Tibial artery (tissue), 4 donors: ENCODE data around the gene CATSPERE.

ENCODE experiments used
- DNase-seq, 2 donors: peaks; one replicate each; pipeline ENCODE4 v3.0.0-alpha.2; 2019
- H3K27ac ChIP-seq, 2 donors: fragments of 200-600 bp; sonication (generic) in 1 of 2; 1 replicate in 1 of 2; 2 replicates in 1 of 2; pipeline ENCODE4 v1.5.1; 2018 to 2019; ENCODE audit warnings: mild to moderate bottlenecking in 1 of 2
- H3K27me3 ChIP-seq, 2 donors: fragments of 200-600 bp; sonication (generic) in 1 of 2; one replicate each; pipeline versions ENCODE4 v1.5.1 to v1.6.0; 2016 to 2019
- H3K36me3 ChIP-seq, 3 donors: fragments of 200-600 bp; sonication (generic) in 2 of 3; one replicate each; pipeline ENCODE4 v1.5.1; 2016 to 2019; ENCODE audit warnings: mild to moderate bottlenecking in 2 of 3
- H3K4me1 ChIP-seq, 4 donors: fragments of 200-600 bp; sonication (generic) in 2 of 4; 1 replicate in 3 of 4; 2 replicates in 1 of 4; pipeline ENCODE4 v1.5.1; 2016 to 2019
- H3K4me3 ChIP-seq, 2 donors: fragments of 200-600 bp; sonication (generic) in 1 of 2; 1 replicate in 1 of 2; 2 replicates in 1 of 2; pipeline ENCODE4 v1.5.1; 2018 to 2019; ENCODE audit warnings: mild to moderate bottlenecking in 2 of 2
- H3K9me3 ChIP-seq, 3 donors: fragments of 200-600 bp; sonication (generic) in 1 of 3; one replicate each; pipeline ENCODE4 v1.5.1; 2016 to 2019
- CTCF ChIP-seq, 2 experiments: fragments of 200-600 bp in 1 of 2; fragments of 450-650 bp in 1 of 2; IDR thresholded peaks; one replicate each; pipeline ENCODE4 v1.5.1; 2017 to 2019; ENCODE audit warnings: antibody characterized with exemption in 2 of 2, mild to moderate bottlenecking in 1 of 2, moderate library complexity in 1 of 2
- intact Hi-C: fragments of 100-400 bp; cut with DNase I; formaldehyde crosslinking; loops from one replicate; pipeline ENCODE4 v1.15.0; 2023; ENCODE audit warnings: low total_unique reads

CATSPERE gene

GRCh38 chr1:244422174-244422573 lies 38.9 kb upstream of the CATSPERE start:
- Histone ChIP-seq H3K27ac (no peak overlapping the region), H3K27me3 (no peaks in the 10 kb centered on the region), H3K4me1 (peaks cover 0 to 20% (median 8%) of the 10 kb centered on the region in 4 donors), H3K9me3 (no peaks in the 10 kb centered on the region), H3K36me3 (peaks cover 31 to 69% (median 41%) of the 10 kb centered on the region in 3 donors), H3K4me3 (no peak overlapping the region)
- no peak for TF ChIP-seq CTCF (IDR thresholded peaks at IDR 0.05)
- intact Hi-C loops: no loop called here
- DNase-seq: no peak

GRCh38 chr1:244424649-244425334 lies 36.3 kb upstream of the CATSPERE start:
- no peak overlapping the region for H3K27ac ChIP-seq
- intact Hi-C loops: no loop called here
- no peaks in the 10 kb centered on the region for H3K27me3 ChIP-seq
- H3K4me1 ChIP-seq: peaks cover 0 to 20% (median 8%) of the 10 kb centered on the region in 4 donors
- peaks cover 14 to 51% (median 30%) of the 10 kb centered on the region in 3 donors for H3K36me3 ChIP-seq
- H3K9me3 ChIP-seq: no peaks in the 10 kb centered on the region
- no peak for TF ChIP-seq CTCF (IDR thresholded peaks at IDR 0.05)
- DNase-seq: no peak
- H3K4me3 ChIP-seq: no peak overlapping the region

- Histone ChIP-seq H3K4me1 (peaks cover 0 to 10% (median 4%) of the 10 kb centered on the region in 4 donors), H3K4me3 (no peak overlapping the region), H3K36me3 (peaks cover 21 to 35% (median 26%) of the 10 kb centered on the region in 3 donors), H3K9me3 (no peaks in the 10 kb centered on the region), H3K27me3 (no peaks in the 10 kb centered on the region), H3K27ac (no peak overlapping the region)
- no peak for DNase-seq
- intact Hi-C loops: no loop called here
- TF ChIP-seq CTCF (IDR thresholded peaks at IDR 0.05): no peak
These were observed 33.4 kb upstream of the CATSPERE start for GRCh38 chr1:244427647-244428046.

- H3K4me1 ChIP-seq: peaks cover 0 to 4% (median 2%) of the 10 kb centered on the region in 4 donors
- TF ChIP-seq CTCF (IDR thresholded peaks at IDR 0.05): no peak
- no peak overlapping the region for H3K27ac ChIP-seq
- no peak for DNase-seq
- intact Hi-C loops: no loop called here
- H3K4me3 ChIP-seq: no peak overlapping the region
- H3K9me3 ChIP-seq: no peaks in the 10 kb centered on the region
- H3K27me3 ChIP-seq: no peaks in the 10 kb centered on the region
- peaks cover 15 to 30% (median 27%) of the 10 kb centered on the region in 3 donors for H3K36me3 ChIP-seq
These were observed 31.3 kb upstream of the CATSPERE start for GRCh38 chr1:244429818-244430217.

- intact Hi-C loops: no loop called here
- H3K9me3 ChIP-seq: no peaks in the 10 kb centered on the region
- peaks cover 0 to 8% (median 5%) of the 10 kb centered on the region in 4 donors for H3K4me1 ChIP-seq
- no peaks in the 10 kb centered on the region for H3K27me3 ChIP-seq
- DNase-seq: no peak
- H3K36me3 ChIP-seq: peaks cover 15 to 41% (median 27%) of the 10 kb centered on the region in 3 donors
- H3K4me3 ChIP-seq: no peak overlapping the region
- TF ChIP-seq CTCF (IDR thresholded peaks at IDR 0.05): no peak
- H3K27ac ChIP-seq: no peak overlapping the region
These were observed 29.9 kb upstream of the CATSPERE start for GRCh38 chr1:244431166-244431565.
